Cardiac fibroblast (primary cell): ENCODE data around the gene RPL21.
A peak's percentile ranks its signal among the peaks of the same experiment; 100 is the strongest.

Experiments used
- DNase-seq, 2 donors: peaks; one replicate each; pipeline versions ENCODE4 v3.0.0 to v3.0.0-alpha.2; 2010; ENCODE audit warnings: low read depth in 2 of 2
- H3K4me3 ChIP-seq, 2 donors: replicated peaks in 1 of 2; 1 replicate in 1 of 2; 2 replicates in 1 of 2; pipeline ENCODE4 v1.5.1; 2011; ENCODE audit warnings: low read depth in 2 of 2, low read length in 2 of 2, mild to moderate bottlenecking in 2 of 2, moderate library complexity in 1 of 2
- CTCF ChIP-seq: IDR thresholded peaks from one replicate; pipeline ENCODE4 v1.5.1; 2011; ENCODE audit warnings: low read depth, mild to moderate bottlenecking, low read length, inconsistent platforms

RPL21 gene

GRCh38 chr13:27273658-27274425 lies 22.5 kb downstream of the RPL21 start:
- H3K4me3 ChIP-seq, result no peak overlapping the region
- no peak for TF ChIP-seq CTCF
- peak; percentile 61 to 80 for DNase-seq

GRCh38 chr13:27274631-27275030 lies 23.3 kb downstream of the RPL21 start:
- no peak for DNase-seq
- no peak overlapping the region for H3K4me3 ChIP-seq
- no peak for TF ChIP-seq CTCF

- no peak overlapping the region for H3K4me3 ChIP-seq
- peak; percentile 65 to 69 for DNase-seq
- TF ChIP-seq CTCF, result no peak
Measured at GRCh38 chr13:27276188-27276587, 24.8 kb downstream of the RPL21 start.

GRCh38 chr13:27279506-27279905 lies 28.1 kb downstream of the RPL21 start:
- no peak overlapping the region for H3K4me3 ChIP-seq
- TF ChIP-seq CTCF, result no peak

GRCh38 chr13:27280009-27280656 lies 28.8 kb downstream of the RPL21 start:
- DNase-seq, result no peak
- no peak overlapping the region for H3K4me3 ChIP-seq
- no peak for TF ChIP-seq CTCF

More at GRCh38 chr13:27279506-27279905, 28.1 kb downstream of the RPL21 start:
- no peak for DNase-seq

GRCh38 chr13:27280841-27281240 lies 29.5 kb downstream of the RPL21 start:
- DNase-seq, result no peak
- H3K4me3 ChIP-seq, result no peak overlapping the region
- no peak for TF ChIP-seq CTCF
